Subcutaneous adipose tissue (tissue), 4 donors: ENCODE measurements around the gene UBA6. TPM values are rescaled to one million over a fixed set of nuclear protein-coding genes. Genes with fewer than 3 reads are reported as not detected.

Source experiments
- CTCF ChIP-seq: fragments of 450-650 bp; IDR thresholded peaks from one replicate; pipeline ENCODE4 v1.5.1; 2016; ENCODE audit warnings: low read depth, mild to moderate bottlenecking, control low read depth, antibody characterized with exemption, moderate library complexity
- total RNA-seq, 4 donors: library from RNA; depleted of rRNA; stranded (reverse); fragments of >200 nt; gene quantifications; one replicate each; pipeline ENCODE4 v1.1.0, GENCODE V29; 2016

The UBA6 gene
- total RNA-seq, 4 donors from 2014 or later = 21.1 to 46.9 (median 25.6) TPM

GRCh38 chr4:67658302-67658701 lies 42.7 kb downstream of the UBA6 start:
- no peak for TF ChIP-seq CTCF

- TF ChIP-seq CTCF = no peak
These were observed 49.4 kb downstream of the UBA6 start for GRCh38 chr4:67651536-67651935.

GRCh38 chr4:67638136-67638535 lies 62.8 kb downstream of the UBA6 start:
- TF ChIP-seq CTCF = no peak

- TF ChIP-seq CTCF = no peak
These were observed 65.6 kb downstream of the UBA6 start for GRCh38 chr4:67635331-67635730.

- TF ChIP-seq CTCF = no peak
These were observed 66.2 kb downstream of the UBA6 start for GRCh38 chr4:67634741-67635140.

- TF ChIP-seq CTCF = no peak
These were observed 68.5 kb downstream of the UBA6 start for GRCh38 chr4:67632492-67632891.

GRCh38 chr4:67624939-67625338 lies 76.0 kb downstream of the UBA6 start:
- TF ChIP-seq CTCF = no peak

- TF ChIP-seq CTCF = no peak
These were observed 84.5 kb downstream of the UBA6 start for GRCh38 chr4:67616478-67616877.
